CD4-positive, alpha-beta T cell (primary cell): ENCODE measurements around the gene VPS36. TPM values are rescaled to one million over a fixed set of nuclear protein-coding genes. Genes with fewer than 3 reads are reported as not detected.
"Not testable (repeated sequence)": the region's sequence is repeated elsewhere in the genome, so short reads cannot be mapped to it uniquely, and the experiment has no call there.

Source experiments
- ATAC-seq: fragments of 200-7000 bp; cut with Tn5 transposase; one replicate; pipeline ENCODE4 v1.10.0; 2022; ENCODE audit warnings: mild to moderate bottlenecking; ENCODE audit not compliant: poor library complexity
- CTCF ChIA-PET: fragments of 350-600 bp; sonication (Branson Sonifier 250); formaldehyde crosslinking; loops from one replicate; lab custom pipeline; 2021; ENCODE audit warnings: antibody characterized with exemption, inconsistent platforms; lab: Charles Lee
- POLR2A ChIA-PET: fragments of 350-600 bp; sonication (Branson Sonifier 250); formaldehyde crosslinking; loops from one replicate; lab custom pipeline; 2021; ENCODE audit warnings: antibody characterized with exemption, inconsistent platforms; lab: Charles Lee
- DNase-seq, 14 experiments: peaks; one replicate each; pipeline ENCODE4 v3.0.0-alpha.2; 2013 to 2020; ENCODE audit warnings: mixed read lengths in 2 of 14
- H3K27ac ChIP-seq, 2 donors: one replicate each; pipeline versions ENCODE4 v1.5.1 to v1.7.0; 2013; ENCODE audit warnings: low read length in 2 of 2, low read depth in 1 of 2, mild to moderate bottlenecking in 1 of 2
- H3K27me3 ChIP-seq, 2 experiments: 1 replicate in 1 of 2; 2 replicates in 1 of 2; pipeline versions ENCODE4 v1.6.1 to v1.7.0; 2013; ENCODE audit warnings: low read length in 2 of 2, control low read depth in 1 of 2, mild to moderate bottlenecking in 1 of 2, moderate library complexity in 1 of 2; ENCODE audit not compliant: insufficient read depth in 2 of 2, control insufficient read depth in 1 of 2
- H3K36me3 ChIP-seq: one replicate; pipeline ENCODE4 v1.6.1; 2013; ENCODE audit warnings: low read length, control low read depth; ENCODE audit not compliant: insufficient read depth
- H3K4me1 ChIP-seq: one replicate; pipeline ENCODE4 v1.6.1; 2013; ENCODE audit warnings: low read length, control low read depth; ENCODE audit not compliant: insufficient read depth
- H3K4me3 ChIP-seq: one replicate; pipeline ENCODE4 v1.5.1; 2013; ENCODE audit warnings: mild to moderate bottlenecking, low read length, moderate library complexity
- H3K9me3 ChIP-seq, 2 experiments: 1 replicate in 1 of 2; 2 replicates in 1 of 2; pipeline versions ENCODE4 v1.6.1 to v1.7.0; 2013; ENCODE audit warnings: low read length in 2 of 2, mild to moderate bottlenecking in 2 of 2, control low read depth in 1 of 2, moderate library complexity in 1 of 2; ENCODE audit not compliant: control insufficient read depth in 1 of 2, insufficient read depth in 1 of 2
- H3K27ac Mint-ChIP-seq: one replicate; pipeline ENCODE4 v1.8.0; 2020; ENCODE audit warnings: mixed read lengths
- H3K27me3 Mint-ChIP-seq: one replicate; pipeline ENCODE4 v1.8.0; 2021; ENCODE audit warnings: mixed read lengths
- H3K36me3 Mint-ChIP-seq: one replicate; pipeline ENCODE4 v1.8.0; 2021; ENCODE audit warnings: low read depth, mixed read lengths
- H3K4me1 Mint-ChIP-seq: one replicate; pipeline ENCODE4 v1.8.0; 2021; ENCODE audit warnings: low read depth, mixed read lengths
- H3K4me3 Mint-ChIP-seq: one replicate; pipeline ENCODE4 v1.8.0; 2020; ENCODE audit warnings: mild to moderate bottlenecking, mixed read lengths
- H3K9me3 Mint-ChIP-seq: one replicate; pipeline ENCODE4 v1.8.0; 2020; ENCODE audit warnings: mixed read lengths
- CTCF ChIP-seq: fragments of 200-600 bp; IDR thresholded peaks from one replicate; pipeline ENCODE4 v1.8.0; 2022; ENCODE audit warnings: antibody characterized with exemption, mild to moderate bottlenecking
- intact Hi-C, 2 experiments: fragments of 100-400 bp; cut with DNase I in 1 of 2; cut with micrococcal nuclease in 1 of 2; formaldehyde crosslinking; loops; one replicate each; pipeline versions ENCODE4 v1.15.1 to v1.9.0; 2023 to 2025; cut with DNase I, micrococcal nuclease
- polyA plus RNA-seq, 2 donors: library from polyadenylated mRNA; unstranded; fragments of 120-200 nt; gene quantifications; one replicate each; pipeline ENCODE4 v1.2.1, GENCODE V29; 2013
- total RNA-seq, 174 experiments: library from RNA in 2 of 174; stranded (reverse) in 2 of 174; gene quantifications; one replicate each; pipeline ENCODE4 v1.2.3 and lab custom pipeline; 2021 to 2026

VPS36 gene
- 10 to 100 TPM; 29.9 to 31.0 TPM for total RNA-seq
- polyA plus RNA-seq (2013, experiment 1 of 2), result 51.5 TPM
- polyA plus RNA-seq (2013, experiment 2 of 2), result 39.7 TPM
- 28.1 to 111 (median 74.8) reads per million in 172 experiments for total RNA-seq (lab: John Stamatoyannopoulos, UW)

DNA sequence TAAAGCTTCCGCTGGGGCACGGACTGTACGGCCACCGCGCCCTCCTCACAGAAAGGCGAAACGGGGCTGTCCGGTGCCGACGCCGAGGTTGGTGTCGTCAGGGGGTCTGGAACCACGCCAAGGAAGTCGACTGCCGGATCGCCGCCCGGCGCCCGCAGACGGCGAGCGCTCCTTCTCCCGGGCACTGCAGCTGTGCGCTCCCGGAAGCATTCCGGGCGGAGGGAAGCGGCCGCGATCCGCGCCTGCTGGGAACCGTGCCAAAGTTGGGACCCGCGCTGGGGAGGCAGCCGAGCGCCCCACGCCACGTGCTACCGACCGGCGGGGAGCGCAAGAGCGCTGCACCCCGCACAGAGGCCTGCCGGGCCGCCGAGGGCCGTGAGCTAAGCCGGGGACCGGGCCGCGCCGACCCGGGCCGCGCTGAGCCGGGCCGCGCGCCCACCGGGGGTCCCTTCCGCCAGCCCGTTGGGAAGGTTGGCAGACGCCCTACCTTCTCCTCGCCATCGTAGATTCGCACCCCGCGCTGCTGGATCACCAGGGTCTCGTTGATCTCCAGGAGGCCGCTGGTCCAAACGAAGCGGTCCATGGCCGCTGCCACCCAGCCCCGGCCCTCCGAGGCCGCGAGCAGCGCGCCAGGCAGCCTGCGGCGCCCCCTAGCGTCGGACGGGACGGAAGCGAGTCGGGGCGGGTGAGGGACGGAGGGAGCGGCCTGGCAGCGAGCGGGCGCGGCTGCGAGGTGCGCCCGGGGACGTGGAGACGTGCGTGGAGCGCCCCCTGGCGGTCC is at the start of gene VPS36:
Gene VPS36, minus strand, starts transcription at position 623 of the 781 bp plus-strand sequence. Its CDS starts 40 bp downstream, at position 583.
- Mint-ChIP-seq H3K4me3 (peak within 1 kb of the TSS; percentile 94), H3K27me3 (no peaks in the 10 kb centered on the region), H3K9me3 (no peaks in the 10 kb centered on the region), H3K27ac (peak within 1 kb of the TSS; percentile 79), H3K4me1 (peaks cover 55% of the 10 kb centered on the region), H3K36me3 (peaks cover 21% of the 10 kb centered on the region)
- peak; percentile 98 for TF ChIP-seq CTCF
- DNase-seq (peak; percentile 88 to 99 (median 94)), ATAC-seq (peak; percentile 58)
- H3K27ac ChIP-seq, result peak within 1 kb of the TSS; percentile 4 to 43
- H3K36me3 ChIP-seq, result no peaks in the 10 kb centered on the region
- H3K27me3 ChIP-seq, result no peaks in the 10 kb centered on the region
- POLR2A ChIA-PET, result interaction anchor here (0.5 to 2.4 kb wide), 10 partner anchors 9 to 997 kb away, joined by 3 to 19 read pairs (median 4); partner anchors contain the start of genes INTS6 and SUGT1
- no peaks in the 10 kb centered on the region for H3K9me3 ChIP-seq
- peak within 1 kb of the TSS; percentile 74 for H3K4me3 ChIP-seq
- peaks cover 25% of the 10 kb centered on the region for H3K4me1 ChIP-seq
- CTCF ChIA-PET, result interaction anchor here (0.6 to 3.3 kb wide), 26 partner anchors 8 to 291 kb away, joined by 3 to 24 read pairs (median 6); partner anchors contain the start of genes NEK3 and SUGT1
- intact Hi-C loops, result loop anchor here (5.0 to 10.0 kb wide), 6 partner anchors 202 to 995 kb away; partner anchors contain the start of genes INTS6 (in 2 of the 2), NEK3 (in 1 of the 2), SUGT1 (in 1 of the 2) and WDFY2 (in 1 of the 2)

DNA sequence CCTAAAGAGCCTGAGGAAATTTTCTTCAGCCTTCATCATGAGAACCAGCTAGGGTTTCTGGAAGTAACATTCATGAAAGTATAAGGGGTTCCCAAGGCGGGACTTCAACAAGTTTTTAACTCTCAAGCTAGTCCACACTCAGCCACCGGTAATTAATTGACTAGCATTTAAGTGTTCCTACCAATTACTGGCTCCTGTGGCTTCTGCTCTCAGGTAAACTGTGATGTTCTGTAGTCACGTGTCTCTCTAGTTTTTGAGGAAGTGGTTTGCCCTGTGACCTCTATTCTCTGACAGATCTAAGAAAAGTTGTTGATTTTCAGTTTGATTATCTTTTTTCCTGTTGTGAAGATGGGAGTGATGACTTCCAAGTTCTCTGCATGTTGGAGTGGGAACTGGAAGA is 47.5 kb upstream of the VPS36 start:
- H3K4me1 ChIP-seq, H3K27me3 Mint-ChIP-seq, H3K4me3 ChIP-seq, ATAC-seq, H3K36me3 ChIP-seq, H3K4me3 Mint-ChIP-seq, H3K9me3 Mint-ChIP-seq, intact Hi-C loops, H3K27ac ChIP-seq, POLR2A ChIA-PET, H3K4me1 Mint-ChIP-seq, CTCF ChIA-PET, H3K36me3 Mint-ChIP-seq, H3K27ac Mint-ChIP-seq, H3K27me3 ChIP-seq, H3K9me3 ChIP-seq: not testable (repeated sequence)
- DNase-seq, result peak in 1 of 14 experiments; percentile 15

- intact Hi-C loops, DNase-seq, H3K36me3 ChIP-seq, H3K27me3 Mint-ChIP-seq, H3K4me3 Mint-ChIP-seq, ATAC-seq, H3K27ac Mint-ChIP-seq, H3K4me1 Mint-ChIP-seq, H3K9me3 ChIP-seq, H3K27me3 ChIP-seq, CTCF ChIA-PET, H3K4me3 ChIP-seq, H3K4me1 ChIP-seq, H3K36me3 Mint-ChIP-seq, H3K9me3 Mint-ChIP-seq, POLR2A ChIA-PET, H3K27ac ChIP-seq: not testable (repeated sequence)
Measured at GRCh38 chr13:52494241-52494640, 43.8 kb upstream of the VPS36 start.

DNA sequence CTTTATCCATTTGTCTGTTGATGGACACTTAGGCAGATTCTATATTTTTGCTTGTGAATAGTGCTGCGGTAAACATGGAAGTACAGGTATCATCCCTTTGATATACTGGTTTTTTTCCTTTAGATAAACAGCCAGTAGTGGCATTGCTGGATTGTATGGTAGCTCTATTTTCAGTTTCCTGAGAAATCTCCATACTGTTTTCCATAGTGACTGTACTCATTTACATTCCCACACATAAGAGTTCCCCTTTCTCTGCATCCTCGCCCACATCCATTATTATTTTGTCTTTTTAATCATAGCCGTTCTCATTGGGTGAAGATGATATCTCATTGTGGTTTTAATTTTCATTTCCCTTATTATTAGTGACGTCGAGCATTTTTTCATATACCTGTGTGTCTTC is 40.6 kb upstream of the VPS36 start:
- DNase-seq, H3K27ac Mint-ChIP-seq, H3K4me3 ChIP-seq, H3K9me3 Mint-ChIP-seq, POLR2A ChIA-PET, H3K4me3 Mint-ChIP-seq, CTCF ChIA-PET, intact Hi-C loops, H3K27me3 Mint-ChIP-seq, H3K9me3 ChIP-seq, H3K36me3 Mint-ChIP-seq, H3K4me1 ChIP-seq, H3K27ac ChIP-seq, ATAC-seq, H3K36me3 ChIP-seq, H3K4me1 Mint-ChIP-seq, H3K27me3 ChIP-seq: not testable (repeated sequence)

GRCh38 chr13:52488763-52489162 is 38.3 kb upstream of the VPS36 start:
- H3K9me3 ChIP-seq, intact Hi-C loops, H3K36me3 Mint-ChIP-seq, CTCF ChIA-PET, ATAC-seq, H3K27ac ChIP-seq, POLR2A ChIA-PET, H3K4me1 ChIP-seq, H3K27me3 Mint-ChIP-seq, H3K36me3 ChIP-seq, H3K27ac Mint-ChIP-seq, H3K27me3 ChIP-seq, DNase-seq, H3K4me1 Mint-ChIP-seq, H3K4me3 Mint-ChIP-seq, H3K9me3 Mint-ChIP-seq, H3K4me3 ChIP-seq: not testable (repeated sequence)

DNA sequence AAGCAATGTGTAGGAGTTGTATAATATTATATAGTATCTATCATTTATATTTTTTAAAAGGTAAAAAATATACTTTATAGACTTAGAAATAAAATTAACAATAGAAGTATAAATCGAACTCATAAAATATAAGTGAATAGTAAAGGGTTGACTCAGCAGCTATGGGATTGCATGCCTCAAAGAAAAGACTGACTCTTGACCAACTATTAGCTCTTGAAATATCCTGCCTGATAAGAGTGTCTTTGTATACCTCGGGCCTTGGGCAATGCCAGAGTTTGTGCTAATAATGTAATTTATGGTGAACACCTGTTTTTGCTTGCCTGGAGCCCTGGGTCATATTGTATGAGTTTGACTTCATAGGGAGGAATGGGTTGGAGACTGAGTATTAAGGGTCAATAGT is 36.6 kb upstream of the VPS36 start:
- H3K36me3 ChIP-seq, H3K27ac Mint-ChIP-seq, H3K4me3 Mint-ChIP-seq, ATAC-seq, H3K36me3 Mint-ChIP-seq, POLR2A ChIA-PET, H3K27ac ChIP-seq, H3K27me3 ChIP-seq, intact Hi-C loops, H3K27me3 Mint-ChIP-seq, H3K9me3 ChIP-seq, H3K4me1 Mint-ChIP-seq, H3K4me3 ChIP-seq, H3K4me1 ChIP-seq, DNase-seq, H3K9me3 Mint-ChIP-seq, CTCF ChIA-PET: not testable (repeated sequence)
